ENCODE data around the gene SKOR1.
A peak's percentile ranks its signal among the peaks of the same experiment; 100 is the strongest.

SKOR1 gene, protein sequence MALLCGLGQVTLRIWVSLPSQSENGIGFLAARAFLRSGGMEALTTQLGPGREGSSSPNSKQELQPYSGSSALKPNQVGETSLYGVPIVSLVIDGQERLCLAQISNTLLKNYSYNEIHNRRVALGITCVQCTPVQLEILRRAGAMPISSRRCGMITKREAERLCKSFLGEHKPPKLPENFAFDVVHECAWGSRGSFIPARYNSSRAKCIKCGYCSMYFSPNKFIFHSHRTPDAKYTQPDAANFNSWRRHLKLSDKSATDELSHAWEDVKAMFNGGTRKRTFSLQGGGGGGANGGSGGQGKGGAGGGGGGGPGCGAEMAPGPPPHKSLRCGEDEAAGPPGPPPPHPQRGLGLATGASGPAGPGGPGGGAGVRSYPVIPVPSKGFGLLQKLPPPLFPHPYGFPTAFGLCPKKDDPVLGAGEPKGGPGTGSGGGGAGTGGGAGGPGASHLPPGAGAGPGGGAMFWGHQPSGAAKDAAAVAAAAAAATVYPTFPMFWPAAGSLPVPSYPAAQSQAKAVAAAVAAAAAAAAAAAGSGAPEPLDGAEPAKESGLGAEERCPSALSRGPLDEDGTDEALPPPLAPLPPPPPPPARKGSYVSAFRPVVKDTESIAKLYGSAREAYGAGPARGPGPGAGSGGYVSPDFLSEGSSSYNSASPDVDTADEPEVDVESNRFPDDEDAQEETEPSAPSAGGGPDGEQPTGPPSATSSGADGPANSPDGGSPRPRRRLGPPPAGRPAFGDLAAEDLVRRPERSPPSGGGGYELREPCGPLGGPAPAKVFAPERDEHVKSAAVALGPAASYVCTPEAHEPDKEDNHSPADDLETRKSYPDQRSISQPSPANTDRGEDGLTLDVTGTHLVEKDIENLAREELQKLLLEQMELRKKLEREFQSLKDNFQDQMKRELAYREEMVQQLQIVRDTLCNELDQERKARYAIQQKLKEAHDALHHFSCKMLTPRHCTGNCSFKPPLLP

DNA sequence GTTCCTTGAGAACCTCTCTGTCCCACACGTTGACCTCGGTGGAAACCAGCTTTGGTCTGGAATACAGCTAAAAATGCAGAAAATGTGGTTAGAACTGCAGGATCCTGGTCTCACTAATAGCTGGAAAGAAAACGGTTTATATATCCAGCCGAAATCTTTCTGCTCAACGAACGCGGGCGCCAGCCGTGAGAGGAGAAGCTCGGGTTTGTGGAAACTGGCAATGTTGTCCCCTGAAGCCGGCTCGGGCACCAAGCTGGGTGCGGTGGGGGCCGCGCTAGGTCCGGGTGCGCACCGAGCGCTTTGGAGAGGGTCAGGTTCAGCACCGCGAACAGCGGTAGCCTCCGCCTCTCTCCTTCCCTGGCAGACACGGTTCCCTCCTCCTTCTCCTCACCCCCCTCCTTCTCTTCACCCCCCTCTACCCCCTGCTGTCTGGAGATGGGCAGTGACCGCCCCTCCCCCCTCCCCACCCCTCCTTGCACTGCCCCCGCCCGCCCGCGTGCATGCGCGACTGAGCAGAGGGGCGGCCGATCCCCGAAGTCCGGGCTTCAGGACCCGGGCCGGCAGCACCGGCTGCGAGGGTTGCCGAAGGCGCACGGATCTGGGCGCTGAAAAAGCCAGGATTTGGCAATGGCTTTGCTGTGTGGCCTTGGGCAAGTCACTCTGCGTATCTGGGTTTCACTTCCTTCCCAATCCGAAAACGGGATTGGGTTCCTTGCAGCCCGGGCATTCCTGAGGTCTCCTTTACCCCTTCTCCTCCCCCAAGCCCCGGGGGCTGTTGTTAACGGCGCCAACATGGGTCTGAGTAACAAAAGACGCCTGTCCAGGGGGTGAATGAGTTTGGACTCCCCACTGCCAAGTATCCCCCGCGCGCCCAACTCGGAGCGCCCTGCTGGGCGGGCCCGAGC lies at the start of gene SKOR1:
TSS of gene SKOR1 (plus strand) at position 534 of the 905 bp plus-strand sequence. CDS start at position 628, 94 bp downstream.
- DNase-seq = no peak

DNA sequence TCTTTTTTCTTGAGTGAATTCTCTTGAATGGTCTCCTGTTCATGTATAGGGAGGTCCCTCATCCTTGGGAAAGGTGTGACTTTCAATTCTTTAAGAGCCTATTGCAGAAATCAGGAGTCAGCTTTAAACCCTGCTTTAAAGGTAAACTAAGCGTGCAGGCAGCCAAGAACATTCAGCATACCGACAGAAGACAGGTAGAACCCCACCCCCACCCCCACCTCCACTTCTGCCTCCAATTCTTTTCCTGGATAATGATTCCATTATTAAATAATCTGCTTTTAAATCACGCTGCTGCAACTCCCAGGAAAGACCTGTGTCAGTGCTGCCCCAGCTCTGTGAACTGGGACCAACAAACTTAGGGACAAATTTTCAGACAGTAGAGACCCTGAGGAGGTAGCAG lies 49.3 kb upstream of the SKOR1 start:
- no peak for DNase-seq

DNA sequence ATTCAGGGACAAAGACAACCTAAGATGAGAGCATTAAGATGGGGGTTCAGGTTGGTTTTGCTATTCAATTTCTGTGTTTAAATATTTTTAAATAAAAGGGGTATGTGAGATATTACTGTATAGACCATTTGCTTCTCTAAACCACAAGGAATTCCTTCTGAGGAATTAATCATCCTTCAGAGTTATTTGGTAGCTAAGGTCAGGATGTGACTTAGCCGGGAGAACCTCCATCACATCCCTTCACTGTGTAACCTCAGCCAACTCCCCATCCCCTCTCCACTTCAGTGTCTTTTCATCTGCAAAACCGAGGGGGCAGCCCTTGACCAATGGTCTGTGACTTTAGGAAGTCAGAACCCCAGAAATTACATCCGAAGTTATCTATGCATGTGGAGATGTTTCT lies 48.7 kb upstream of the SKOR1 start:
- DNase-seq = no peak

DNA sequence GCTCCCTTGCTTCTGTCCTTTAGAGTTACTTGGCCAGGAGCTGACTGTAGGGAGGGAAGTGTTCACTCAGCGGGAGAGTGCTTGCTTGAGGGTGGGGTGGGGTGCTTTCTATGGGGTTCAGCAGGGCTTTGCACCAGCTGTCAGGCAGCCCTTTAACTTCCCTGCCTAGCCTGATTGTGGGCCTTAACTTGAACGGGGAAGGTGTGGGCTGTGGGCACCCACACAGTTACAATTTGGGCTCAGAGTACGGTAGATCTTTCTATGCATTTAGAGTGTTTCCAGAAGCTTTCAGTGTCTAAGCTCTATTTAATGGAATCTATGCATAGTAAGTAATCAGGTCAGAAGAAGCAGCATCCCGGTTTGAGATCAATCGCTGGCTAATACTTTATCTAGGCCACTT lies 48.2 kb upstream of the SKOR1 start:
- no peak for DNase-seq

DNA sequence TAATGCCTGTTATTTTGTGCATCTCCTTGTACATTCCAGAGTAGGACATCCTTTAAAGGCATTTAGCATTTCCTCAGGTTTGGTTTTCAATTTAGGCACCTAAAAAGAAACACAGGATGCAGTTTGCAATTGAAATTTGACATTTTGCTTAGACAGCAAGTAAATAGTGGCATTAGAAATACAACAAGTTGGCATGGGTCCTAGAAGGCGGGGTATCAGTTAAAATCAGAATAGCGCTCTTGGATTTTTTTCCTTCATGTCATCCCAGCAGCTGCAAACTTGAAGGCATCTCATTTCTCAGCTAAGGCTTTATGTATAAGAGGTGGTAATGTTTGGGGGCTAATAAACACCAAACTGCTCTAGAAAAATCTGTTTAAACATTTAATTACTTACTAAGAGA lies 47.5 kb upstream of the SKOR1 start:
- no peak for DNase-seq

DNA sequence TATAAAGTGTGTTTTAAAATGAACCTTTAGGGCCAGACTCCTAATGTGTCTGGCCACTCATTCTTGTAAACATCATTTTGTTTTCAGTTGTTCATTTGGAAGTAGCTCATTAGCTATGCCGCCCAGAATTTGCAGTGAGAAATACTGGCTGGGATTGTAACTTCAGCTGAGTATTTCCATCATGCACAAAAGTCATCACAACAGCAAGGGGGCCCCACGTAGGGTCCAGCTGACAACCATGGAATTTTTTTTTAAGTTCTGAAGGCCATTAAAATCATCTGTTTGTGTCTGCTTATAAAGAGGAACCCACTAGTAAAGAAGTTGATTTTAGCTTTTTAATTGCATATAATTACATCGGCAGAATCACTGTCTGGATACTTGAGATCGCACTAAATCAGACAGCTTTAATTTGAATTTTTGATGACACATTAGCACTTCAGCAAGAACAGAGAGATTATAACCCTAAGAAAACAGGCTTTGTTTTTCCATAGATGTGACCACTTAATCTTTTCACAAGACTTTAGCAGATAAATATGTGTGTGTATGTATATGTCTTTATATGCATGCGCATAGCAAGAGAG lies 46.3 kb upstream of the SKOR1 start:
- DNase-seq = no peak

DNA sequence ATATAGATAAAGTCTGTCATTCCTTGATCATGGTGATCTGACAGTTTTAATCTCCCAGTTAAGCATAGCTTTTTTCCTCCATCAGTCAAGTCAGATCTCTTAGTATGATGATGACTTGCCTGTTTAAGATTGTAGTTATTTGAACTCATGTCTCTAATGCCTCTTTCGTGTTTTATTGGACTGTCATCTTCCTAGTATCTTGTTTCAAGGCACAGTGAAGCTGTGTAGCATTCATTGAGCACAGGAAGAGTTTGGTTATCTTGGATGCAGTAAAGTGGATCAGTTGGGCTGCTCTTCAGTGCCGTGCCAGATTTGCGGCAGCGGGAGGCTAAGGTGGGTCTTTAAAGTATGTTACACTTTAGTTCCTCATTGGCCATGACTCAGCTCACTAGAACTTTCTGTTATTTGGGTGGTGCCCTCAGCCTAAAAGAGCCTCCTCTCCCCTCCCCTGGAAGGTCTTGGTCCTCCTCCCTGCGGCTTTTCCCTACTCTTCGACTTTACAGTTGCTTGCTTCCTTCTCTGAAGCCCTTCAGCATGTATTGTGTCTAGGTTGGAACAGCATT lies 45.7 kb upstream of the SKOR1 start:
- no peak for DNase-seq

DNA sequence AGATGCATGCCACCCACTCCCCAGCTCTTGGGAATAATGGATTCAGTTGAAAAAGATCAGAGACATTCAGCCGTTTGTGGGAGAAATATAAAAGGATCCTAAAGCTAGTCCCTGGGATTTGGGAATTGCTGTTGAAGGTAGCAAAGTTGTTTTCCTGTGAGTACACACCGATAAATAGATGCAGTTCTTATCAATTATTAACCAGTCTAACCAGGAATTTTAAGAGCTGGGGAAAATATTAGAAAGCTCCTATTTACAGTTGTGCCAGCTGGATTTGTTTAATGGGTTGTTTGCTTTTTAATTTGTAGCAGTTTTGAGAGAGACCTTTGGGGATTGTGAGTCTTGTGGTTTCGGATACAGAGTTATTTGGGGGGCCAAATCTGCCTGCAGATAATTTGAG lies 44.2 kb upstream of the SKOR1 start:
- DNase-seq = no peak

DNA sequence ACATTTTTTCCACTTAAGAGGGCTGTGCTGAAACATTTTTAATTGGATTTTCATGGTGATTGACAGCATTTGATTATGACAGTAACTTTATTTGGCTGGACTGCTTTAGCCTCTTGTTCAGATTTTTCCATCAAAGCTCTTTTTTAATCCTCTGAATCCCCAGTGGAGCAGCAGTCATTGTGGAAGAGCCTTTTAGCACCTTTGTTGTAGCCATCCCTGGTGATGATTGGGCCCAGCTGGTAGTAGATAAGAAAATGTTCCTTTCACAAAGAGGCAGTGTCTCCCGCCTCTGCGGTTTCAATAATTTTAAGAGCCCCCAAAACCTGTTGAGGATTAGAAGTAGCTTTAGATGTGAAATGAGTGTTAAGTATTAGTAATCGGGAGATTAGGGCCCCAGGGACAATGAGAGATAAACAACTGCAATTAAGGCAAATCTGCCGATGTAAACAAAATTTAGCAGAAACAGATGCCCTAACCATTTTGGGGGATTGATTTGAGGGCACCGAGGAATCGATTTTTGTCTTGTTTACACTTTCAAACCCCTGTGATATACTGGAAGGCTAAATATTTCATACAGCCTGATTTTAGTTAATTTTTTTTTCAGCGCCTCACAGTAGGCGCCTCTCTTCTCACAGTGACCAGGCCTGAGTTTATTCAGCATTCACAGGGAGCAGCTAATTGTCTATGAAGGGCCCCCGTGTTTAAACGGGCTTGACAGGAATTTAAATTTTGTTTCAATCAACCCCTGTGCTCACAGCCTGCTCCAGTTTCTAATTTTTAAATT lies 43.2 kb upstream of the SKOR1 start:
- DNase-seq = no peak

DNA sequence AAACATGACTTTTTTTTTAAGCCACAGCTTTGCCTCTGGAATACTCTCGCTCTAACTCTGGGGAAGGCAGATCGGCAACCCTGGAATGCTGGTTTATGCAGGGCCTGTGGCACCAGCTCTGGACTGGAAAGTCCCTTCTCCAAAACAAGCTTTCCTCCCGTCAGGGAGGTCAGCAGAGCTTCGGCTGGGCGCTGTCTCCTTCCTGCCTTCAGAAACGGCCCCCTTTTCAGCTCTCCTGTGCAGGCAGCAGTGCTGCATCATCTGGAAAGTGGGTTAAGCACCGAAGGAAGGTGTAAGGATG lies 42.7 kb upstream of the SKOR1 start:
- no peak for DNase-seq

DNA sequence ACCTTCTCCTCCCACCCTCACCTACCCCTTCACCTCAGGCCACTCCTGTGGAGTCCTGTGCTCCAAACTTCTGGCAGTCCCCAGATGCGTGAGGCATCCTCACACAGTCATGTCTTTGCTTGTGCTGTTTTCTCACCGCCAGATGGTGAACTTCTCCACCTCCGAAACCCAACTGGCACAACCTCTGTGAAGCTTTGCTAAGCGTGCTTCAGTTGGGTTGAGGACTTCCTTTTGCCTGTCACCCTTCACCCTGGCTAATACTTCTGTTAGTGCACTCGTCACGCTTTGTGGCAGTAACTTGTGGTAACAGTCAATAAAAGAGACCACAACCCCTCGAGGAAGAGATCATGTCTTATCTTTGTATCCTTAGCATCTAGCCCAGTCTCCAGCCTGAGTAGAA lies 42.0 kb upstream of the SKOR1 start:
- DNase-seq = peak; percentile 42 to 51

DNA sequence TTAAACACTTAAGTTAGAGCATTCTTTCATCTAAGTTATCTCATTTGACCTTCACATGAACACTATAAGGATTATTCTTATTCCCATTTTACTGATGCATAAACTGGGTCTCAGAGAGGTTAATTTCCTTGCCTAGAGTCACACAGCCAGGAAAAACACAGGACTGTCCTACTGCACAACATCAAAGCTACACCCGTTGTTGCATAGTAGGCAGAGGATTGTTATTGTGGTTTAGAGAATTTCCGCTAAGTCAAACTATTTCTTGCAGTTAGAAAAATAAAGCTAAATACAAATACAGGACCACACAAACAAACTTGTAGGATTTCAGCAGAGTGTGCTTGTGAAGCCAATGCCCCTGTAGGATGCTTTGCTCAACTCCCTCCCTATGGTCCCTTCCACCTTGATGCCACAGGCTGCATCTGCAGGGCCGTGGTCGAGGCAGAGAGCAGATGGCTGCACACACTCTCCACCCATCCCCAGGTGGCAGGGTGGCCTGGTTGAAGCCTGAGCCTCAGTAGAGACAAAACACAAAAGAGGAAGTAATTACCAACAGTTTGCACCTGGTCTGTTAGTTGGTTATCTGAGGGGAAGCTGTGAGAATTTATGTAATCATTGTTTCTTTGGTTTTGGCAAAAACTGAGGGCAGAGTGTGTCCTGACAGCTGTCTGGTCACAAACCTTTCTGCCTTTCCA lies 41.1 kb upstream of the SKOR1 start:
- peak; percentile 55 to 60 for DNase-seq

DNA sequence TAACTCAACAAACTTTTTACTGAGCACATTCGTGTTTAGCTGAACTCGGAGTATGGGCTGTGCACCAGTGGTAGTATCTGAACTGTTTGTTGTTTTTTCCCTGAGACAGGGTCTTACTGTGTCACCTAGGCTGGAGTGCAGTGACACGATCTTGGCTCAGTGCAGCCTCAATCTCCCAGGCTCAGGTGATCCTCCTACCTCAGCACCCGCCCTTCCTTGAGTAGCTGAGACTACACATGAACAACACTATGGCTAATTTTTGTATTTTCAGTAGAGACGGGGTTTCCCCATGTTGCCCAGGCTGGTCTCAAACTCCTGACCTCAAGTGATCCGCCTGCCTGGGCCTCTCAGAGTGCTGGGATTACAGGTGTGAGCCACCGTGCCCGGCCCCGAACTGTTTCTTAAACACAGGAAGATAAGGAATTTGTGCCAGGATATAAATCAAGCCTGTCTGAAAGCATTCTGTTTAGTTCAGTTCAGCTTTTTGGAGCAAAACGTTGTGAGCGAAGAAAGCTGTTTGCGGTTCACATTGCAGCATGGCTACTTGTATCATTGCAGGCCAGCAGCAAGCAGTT lies 40.4 kb upstream of the SKOR1 start:
- DNase-seq = no peak

DNA sequence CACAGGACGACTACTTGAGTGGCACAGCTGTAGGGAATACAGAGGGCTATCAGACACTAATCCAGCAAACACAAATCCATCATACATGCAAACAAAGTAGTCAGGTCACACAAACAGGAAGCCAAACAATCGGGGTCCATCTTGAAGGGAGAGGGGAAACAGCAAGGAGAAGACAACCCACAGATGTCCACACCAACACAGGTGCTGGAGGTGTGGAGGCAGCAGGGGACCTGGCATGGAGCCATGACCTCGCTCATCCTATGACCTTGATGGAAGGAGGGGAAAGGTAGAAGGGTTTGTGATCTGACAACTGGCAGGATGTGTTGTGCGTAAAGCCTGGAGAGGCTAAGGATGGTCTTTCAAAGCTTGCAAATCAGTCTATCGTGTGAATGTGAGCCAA lies 39.9 kb upstream of the SKOR1 start:
- DNase-seq = no peak

DNA sequence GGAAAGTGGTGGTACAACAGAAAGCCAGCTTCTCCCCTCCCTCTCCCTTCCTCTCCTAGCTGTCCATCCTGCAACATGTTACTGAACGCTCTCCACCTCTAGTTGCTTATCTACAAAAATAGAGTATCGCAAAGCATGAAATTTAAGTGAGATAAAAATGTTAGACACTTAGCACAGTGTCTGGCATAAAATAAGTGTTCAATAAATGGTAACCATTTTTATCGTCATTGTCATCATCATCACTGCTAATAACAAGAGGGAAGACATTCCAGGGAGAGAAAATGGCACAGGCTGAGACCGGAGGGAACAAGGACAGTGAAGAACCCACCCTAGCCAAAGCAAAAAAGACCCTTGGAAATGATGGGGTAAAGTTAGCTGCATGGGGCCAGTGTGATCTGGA lies 38.7 kb upstream of the SKOR1 start:
- no peak for DNase-seq

DNA sequence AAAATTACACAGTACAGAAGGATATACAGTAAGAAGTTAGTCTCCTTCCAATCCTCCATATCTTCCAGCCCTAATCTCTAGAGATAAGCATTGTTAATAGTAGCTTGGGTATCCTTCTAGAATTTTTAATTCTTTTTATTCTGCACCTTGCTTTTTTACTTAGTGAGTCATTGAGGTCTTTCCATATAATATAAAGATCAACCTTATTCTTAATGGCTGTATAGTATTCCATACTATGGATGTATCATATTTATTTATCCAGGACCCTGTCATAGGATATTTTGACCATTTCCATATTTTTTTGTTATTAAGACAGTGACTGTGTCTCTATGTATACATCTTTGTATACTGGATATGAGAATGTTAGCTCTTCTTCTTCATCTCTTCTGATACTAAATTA lies 36.3 kb upstream of the SKOR1 start:
- no peak for DNase-seq

DNA sequence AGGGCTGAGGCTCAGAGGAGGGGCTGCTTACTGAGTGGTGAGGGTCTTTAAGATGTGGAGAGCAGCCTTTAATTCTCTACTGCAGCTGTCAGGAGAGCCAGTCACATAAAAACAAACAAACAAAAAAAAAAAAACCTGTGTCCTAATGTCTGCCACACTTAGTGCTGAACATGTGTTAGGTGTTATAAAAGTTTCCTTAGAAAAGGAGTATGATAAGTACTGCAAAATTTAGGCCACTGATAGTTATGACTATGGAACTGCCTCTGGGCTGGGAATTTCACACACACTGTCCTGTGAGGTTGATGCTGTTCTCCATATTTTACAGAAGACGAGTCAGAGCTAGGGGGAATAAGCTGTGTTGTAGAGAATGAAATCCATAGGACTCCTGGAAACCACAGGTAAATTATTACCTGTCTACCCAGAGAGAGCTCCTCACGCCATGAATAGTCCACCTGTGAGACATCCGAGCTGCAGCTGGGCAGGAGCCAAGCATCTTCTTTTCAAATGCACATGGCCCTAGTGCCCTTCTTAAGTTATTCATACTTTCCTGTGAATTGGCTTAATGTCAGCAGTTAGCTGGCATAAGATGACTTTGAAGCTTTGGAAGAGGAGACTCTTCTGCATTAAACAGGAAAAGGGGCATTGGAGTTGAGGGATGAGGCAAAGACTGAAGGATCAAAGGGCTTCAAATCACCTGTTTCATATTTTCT lies 34.5 kb upstream of the SKOR1 start:
- DNase-seq = no peak

DNA sequence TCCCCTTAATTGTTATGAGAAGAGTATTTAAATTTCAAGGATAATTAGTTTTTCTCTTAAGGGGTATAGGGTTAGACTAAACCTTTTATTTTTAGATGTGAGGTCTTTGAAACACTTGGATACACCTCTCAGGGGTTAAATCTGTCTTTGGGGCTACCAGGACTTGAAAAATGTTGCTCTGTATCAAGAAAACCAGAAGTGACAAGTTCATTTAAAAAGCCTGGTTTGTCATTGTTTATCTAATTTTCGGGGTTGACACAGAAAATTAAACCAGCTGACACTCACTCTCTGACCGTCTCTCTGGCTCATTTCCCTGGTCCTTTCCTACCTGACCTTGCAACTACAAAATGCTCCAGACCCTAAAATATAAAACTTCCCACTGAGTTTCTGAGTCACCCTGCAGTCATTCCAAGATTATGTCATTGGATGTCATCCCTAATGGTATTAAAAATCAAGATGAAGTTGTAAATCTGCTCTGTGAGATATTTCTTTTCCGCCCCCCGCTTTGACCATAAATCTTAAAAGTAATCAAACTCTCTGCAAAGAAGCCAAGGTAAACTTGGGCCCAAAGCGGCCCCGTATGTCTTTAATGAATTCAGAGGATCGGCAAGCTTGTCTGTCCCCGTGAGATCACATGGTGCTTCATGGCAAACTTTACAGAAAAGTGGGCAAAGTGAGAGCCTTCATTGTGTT lies 32.9 kb upstream of the SKOR1 start:
- DNase-seq = no peak
